Activated CD8-positive, alpha-beta memory T cell treated with anti-CD3 and anti-CD28 coated beads, Interleukin-2, amount 50 U/mL, for 48 hours (primary cell): Measurements from ENCODE around the gene DCAF15.

ENCODE experiments used
- DNase-seq: peaks from one replicate; pipeline ENCODE4 v3.0.0-alpha.2; 2020

The DCAF15 gene

GRCh38 chr19:13995878-13996765, 43.8 kb downstream of the DCAF15 start:
- no peak for DNase-seq

- no peak for DNase-seq
Measured at GRCh38 chr19:13996928-13997630, 44.8 kb downstream of the DCAF15 start.

GRCh38 chr19:13997631-13997962, 45.3 kb downstream of the DCAF15 start:
- DNase-seq = no peak

GRCh38 chr19:13998426-13998825, 46.1 kb downstream of the DCAF15 start:
- no peak for DNase-seq

- DNase-seq = no peak
Measured at GRCh38 chr19:13999085-13999484, 46.8 kb downstream of the DCAF15 start.

GRCh38 chr19:14000691-14001375, 48.5 kb downstream of the DCAF15 start:
- no peak for DNase-seq

- no peak for DNase-seq
Measured at GRCh38 chr19:14002571-14003250, 50.4 kb downstream of the DCAF15 start.

- DNase-seq = no peak
Measured at GRCh38 chr19:14003251-14004055, 51.1 kb downstream of the DCAF15 start.

GRCh38 chr19:14004619-14005348, 52.5 kb downstream of the DCAF15 start:
- no peak for DNase-seq

GRCh38 chr19:14005349-14006084, 53.2 kb downstream of the DCAF15 start:
- peak; percentile 97 for DNase-seq

- peak; percentile 100 for DNase-seq
Measured at GRCh38 chr19:14006085-14006765, 53.9 kb downstream of the DCAF15 start, which contains the start of gene RFX1. TSS of gene RFX1 (minus strand) at chr19:14006320. CDS start at chr19:13993843, 12,477 bp downstream.

GRCh38 chr19:14006766-14007562, 54.7 kb downstream of the DCAF15 start:
- DNase-seq = no peak
